ENCODE measurements around the gene REEP1.

The REEP1 gene

GRCh38 chr2:86292571-86293515, 44.6 kb downstream of the REEP1 start:
- DNase-seq (ENCODE audit: low spot score) = no peak
- TF ChIP-seq CTCF (IDR thresholded peaks at IDR 0.05; ENCODE audit: borderline replicate concordance, control extremely low read depth, extremely low read depth, insufficient read depth, missing control alignments) = no peak
- in situ Hi-C loops (cut with MboI; ENCODE audit: low sequenced_read_pairs, unreplicated experiment) = no loop called here

DNA sequence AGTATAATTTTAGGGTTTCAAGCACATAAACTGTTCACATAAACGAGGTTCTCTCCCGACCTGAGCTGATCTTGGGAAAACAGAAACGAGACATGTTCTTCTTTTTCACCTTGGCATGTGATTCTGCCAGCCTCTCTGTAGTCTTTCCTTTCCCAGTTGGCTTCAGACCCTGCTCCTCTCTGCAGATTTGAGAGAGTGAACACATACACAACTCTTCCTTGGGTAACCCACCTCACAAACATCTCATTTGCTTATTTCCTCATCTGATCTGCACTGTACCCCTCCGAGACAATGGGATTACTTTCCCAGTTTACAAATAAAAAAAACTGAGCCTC, 46.1 kb downstream of the REEP1 start:
- in situ Hi-C loops (cut with MboI; ENCODE audit: low sequenced_read_pairs, unreplicated experiment) = no loop called here
- no peak for DNase-seq (ENCODE audit: low spot score)
- no peak for TF ChIP-seq CTCF (IDR thresholded peaks at IDR 0.05; ENCODE audit: borderline replicate concordance, control extremely low read depth, extremely low read depth, insufficient read depth, missing control alignments)

GRCh38 chr2:86290596-86291327, 46.7 kb downstream of the REEP1 start:
- TF ChIP-seq CTCF (IDR thresholded peaks at IDR 0.05; ENCODE audit: borderline replicate concordance, control extremely low read depth, extremely low read depth, insufficient read depth, missing control alignments) = no peak
- in situ Hi-C loops (cut with MboI; ENCODE audit: low sequenced_read_pairs, unreplicated experiment) = no loop called here
- DNase-seq (ENCODE audit: low spot score) = no peak

DNA sequence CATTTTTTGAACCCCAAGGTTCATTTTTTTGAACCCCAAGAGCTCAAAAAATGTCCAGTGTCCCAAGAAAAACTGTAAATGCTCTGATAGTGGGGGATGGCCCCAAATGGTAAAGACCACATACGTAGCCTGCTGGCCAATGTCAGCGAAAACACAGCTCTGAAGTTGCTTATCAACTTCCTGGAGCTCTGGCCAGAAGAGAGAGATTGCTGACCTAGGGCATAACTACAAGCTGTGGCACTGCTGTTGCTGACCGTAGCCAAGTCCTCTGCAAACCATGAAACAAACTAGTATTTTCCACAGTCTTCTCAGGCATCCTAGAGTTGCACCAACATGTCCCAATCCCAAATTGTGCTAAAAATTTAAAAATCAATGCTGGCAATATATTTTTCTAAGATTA, 50.9 kb downstream of the REEP1 start:
- TF ChIP-seq CTCF (IDR thresholded peaks at IDR 0.05; ENCODE audit: borderline replicate concordance, control extremely low read depth, extremely low read depth, insufficient read depth, missing control alignments) = no peak
- in situ Hi-C loops (cut with MboI; ENCODE audit: low sequenced_read_pairs, unreplicated experiment) = no loop called here
- DNase-seq (ENCODE audit: low spot score) = no peak

DNA sequence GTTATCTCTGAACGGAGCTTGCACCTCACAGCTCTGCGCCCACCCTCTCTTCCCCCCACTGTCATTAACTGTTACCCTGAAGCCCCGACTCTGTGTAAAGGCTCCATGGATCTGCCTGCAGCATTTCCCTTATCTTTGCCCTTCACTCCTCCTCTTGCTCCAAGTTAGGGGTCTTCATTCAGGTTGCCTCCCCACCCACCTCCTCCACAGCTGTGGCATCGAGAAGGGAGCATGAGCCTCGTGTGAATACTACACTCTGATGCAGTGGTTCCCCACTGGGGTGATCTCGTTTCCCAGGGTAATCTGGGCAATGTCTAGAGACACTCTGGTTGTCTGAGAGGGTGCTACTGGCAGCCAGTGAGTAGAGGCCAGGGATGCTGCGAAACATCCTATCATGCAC, 51.4 kb downstream of the REEP1 start:
- in situ Hi-C loops (cut with MboI; ENCODE audit: low sequenced_read_pairs, unreplicated experiment) = no loop called here

DNA sequence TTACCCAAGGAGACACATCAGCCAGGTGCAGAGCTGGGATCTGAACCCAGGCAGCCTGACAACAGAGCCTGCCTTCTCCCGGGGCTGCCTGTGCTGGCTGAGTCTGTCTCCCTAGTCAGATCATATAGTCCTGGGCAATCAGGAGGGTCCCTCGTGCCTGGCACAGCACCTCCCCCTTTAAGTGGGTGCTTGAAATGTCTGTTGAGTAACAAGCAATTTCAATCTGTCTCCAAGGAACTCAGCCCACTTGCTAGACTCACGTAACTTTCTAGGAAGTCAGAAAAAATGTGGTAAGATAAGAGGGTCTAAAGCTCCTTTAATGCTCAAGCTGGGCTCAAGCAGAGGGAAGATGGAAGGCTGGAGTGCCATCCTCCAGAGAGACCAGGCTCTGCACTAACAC, 51.9 kb downstream of the REEP1 start:
- no peak for DNase-seq (ENCODE audit: low spot score)
- no peak for TF ChIP-seq CTCF (IDR thresholded peaks at IDR 0.05; ENCODE audit: borderline replicate concordance, control extremely low read depth, extremely low read depth, insufficient read depth, missing control alignments)
- in situ Hi-C loops (cut with MboI; ENCODE audit: low sequenced_read_pairs, unreplicated experiment) = no loop called here

More for the DNA sequence above, 51.4 kb downstream of the REEP1 start:
- TF ChIP-seq CTCF (IDR thresholded peaks at IDR 0.05; ENCODE audit: borderline replicate concordance, control extremely low read depth, extremely low read depth, insufficient read depth, missing control alignments) = no peak
- no peak for DNase-seq (ENCODE audit: low spot score)

All from GM13976 (cell line).